ENCODE data around the gene IL3RA.

- TF ChIP-seq CTCF (IDR thresholded peaks at IDR 0.05) (peak in 1 of 3 experiments; percentile 25), POLR2A (IDR thresholded peaks at IDR 0.05; ENCODE audit: low read depth) (peak; percentile 91), POLR2AphosphoS5 (IDR thresholded peaks at IDR 0.05) (peak; percentile 90 to 97)
Observed at GRCh38 chrX:1391707-1392375, 55.3 kb downstream of the IL3RA start, which contains the start of gene SLC25A6.
